GM21737 (cell line): Measurements from ENCODE around the gene LTB4R2.

Source experiments
- ATAC-seq: cut with Tn5 transposase; IDR thresholded peaks from one replicate; pipeline ENCODE4 v1.9.1; 2021; ENCODE audit warnings: mild to moderate bottlenecking, moderate library complexity; ENCODE audit not compliant: unreplicated experiment

Gene LTB4R2

GRCh38 chr14:24309538-24310264 lies at the start of gene LTB4R2:
TSS of gene LTB4R2 (plus strand) at chr14:24310140. CDS start at chr14:24310665, 525 bp downstream.
- no peak for ATAC-seq

GRCh38 chr14:24260780-24261157 lies 49.2 kb upstream of the LTB4R2 start:
- no peak for ATAC-seq

- no peak for ATAC-seq
Observed at GRCh38 chr14:24261256-24261968, 48.5 kb upstream of the LTB4R2 start.

- no peak for ATAC-seq
Observed at GRCh38 chr14:24261969-24262327, 48.0 kb upstream of the LTB4R2 start.

GRCh38 chr14:24262821-24263733 lies 46.9 kb upstream of the LTB4R2 start, which contains the start of gene TGM1:
TSS of gene TGM1 (minus strand) at chr14:24263177. CDS start at chr14:24262352, 825 bp downstream.
- no peak for ATAC-seq

GRCh38 chr14:24263848-24264247 lies 46.1 kb upstream of the LTB4R2 start:
- ATAC-seq, result no peak

GRCh38 chr14:24264298-24264697 lies 45.6 kb upstream of the LTB4R2 start:
- ATAC-seq, result no peak

GRCh38 chr14:24266344-24267244 lies 43.3 kb upstream of the LTB4R2 start:
- ATAC-seq, result no peak

- no peak for ATAC-seq
Observed at GRCh38 chr14:24267516-24267915, 42.4 kb upstream of the LTB4R2 start.

- no peak for ATAC-seq
Observed at GRCh38 chr14:24268225-24268624, 41.7 kb upstream of the LTB4R2 start.

- ATAC-seq, result no peak
Observed at GRCh38 chr14:24269368-24269767, 40.6 kb upstream of the LTB4R2 start.

GRCh38 chr14:24269910-24270536 lies 39.9 kb upstream of the LTB4R2 start:
- ATAC-seq, result no peak

- ATAC-seq, result no peak
Observed at GRCh38 chr14:24270537-24271133, 39.3 kb upstream of the LTB4R2 start.

- ATAC-seq, result peak; percentile 80
Observed at GRCh38 chr14:24271134-24271833, 38.7 kb upstream of the LTB4R2 start, which contains the start of gene RABGGTA. TSS of gene RABGGTA (minus strand) at chr14:24271597. CDS start at chr14:24271115, 482 bp downstream.

- ATAC-seq, result no peak
Observed at GRCh38 chr14:24271834-24272263, 38.1 kb upstream of the LTB4R2 start.

- no peak for ATAC-seq
Observed at GRCh38 chr14:24272467-24272866, 37.5 kb upstream of the LTB4R2 start.

GRCh38 chr14:24273422-24273998 lies 36.4 kb upstream of the LTB4R2 start:
- no peak for ATAC-seq

GRCh38 chr14:24274101-24274543 lies 35.8 kb upstream of the LTB4R2 start:
- ATAC-seq, result peak; percentile 39
